ENCODE measurements around the gene PACSIN1.
A peak's percentile ranks its signal among the peaks of the same experiment; 100 is the strongest.

Gene PACSIN1

GRCh38 chr6:34514593-34515472, 49.0 kb downstream of the PACSIN1 start:
- DNase-seq (ENCODE audit: low read depth), result no peak

GRCh38 chr6:34515473-34516387, 49.9 kb downstream of the PACSIN1 start:
- no peak for DNase-seq (ENCODE audit: low read depth)

DNA sequence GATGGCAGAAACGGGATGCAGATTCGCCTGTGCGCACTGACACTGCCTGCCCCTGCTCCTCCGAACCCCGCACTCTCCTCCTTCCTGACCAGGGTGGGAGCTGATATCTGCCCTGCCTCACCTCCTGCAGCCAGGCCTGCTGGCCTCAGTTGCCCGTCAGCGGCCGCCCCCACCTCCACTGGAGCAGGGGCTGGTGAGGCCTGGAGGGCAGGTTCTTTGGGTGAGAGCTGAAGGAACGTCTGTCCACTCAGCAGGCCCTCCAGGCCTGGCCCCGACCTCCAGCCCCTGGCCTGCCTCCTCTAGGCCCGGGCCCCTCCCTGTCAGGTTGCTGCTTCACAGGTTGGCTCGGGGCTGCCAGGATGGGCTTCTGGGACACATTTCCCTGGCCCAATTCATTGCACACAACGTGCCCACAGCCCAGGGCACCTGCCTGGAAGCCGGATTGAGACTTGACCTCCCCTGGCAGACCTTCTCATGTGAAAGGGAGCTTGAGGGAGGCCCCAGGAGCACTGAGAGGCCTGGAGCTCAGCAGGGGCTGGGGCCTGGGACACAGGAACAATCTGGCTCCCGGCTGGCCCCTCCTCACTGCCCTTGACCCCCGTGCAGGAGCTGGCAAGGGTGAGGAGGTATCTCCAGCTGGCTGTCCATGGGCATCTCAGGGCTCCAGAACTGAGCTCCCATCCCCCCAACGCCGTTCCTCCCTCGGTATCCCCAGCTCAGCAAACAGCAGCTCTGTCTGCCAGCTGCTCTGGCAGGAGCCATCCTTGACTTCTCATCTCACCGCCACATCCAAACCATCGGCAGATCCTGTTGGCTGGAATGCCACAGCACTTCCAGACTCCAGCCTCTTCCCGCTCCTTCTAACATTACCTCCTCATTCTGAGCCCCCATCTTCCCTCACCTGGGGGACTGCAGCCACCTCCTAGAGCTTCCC, 50.8 kb downstream of the PACSIN1 start:
- DNase-seq (ENCODE audit: low read depth), result no peak

DNA sequence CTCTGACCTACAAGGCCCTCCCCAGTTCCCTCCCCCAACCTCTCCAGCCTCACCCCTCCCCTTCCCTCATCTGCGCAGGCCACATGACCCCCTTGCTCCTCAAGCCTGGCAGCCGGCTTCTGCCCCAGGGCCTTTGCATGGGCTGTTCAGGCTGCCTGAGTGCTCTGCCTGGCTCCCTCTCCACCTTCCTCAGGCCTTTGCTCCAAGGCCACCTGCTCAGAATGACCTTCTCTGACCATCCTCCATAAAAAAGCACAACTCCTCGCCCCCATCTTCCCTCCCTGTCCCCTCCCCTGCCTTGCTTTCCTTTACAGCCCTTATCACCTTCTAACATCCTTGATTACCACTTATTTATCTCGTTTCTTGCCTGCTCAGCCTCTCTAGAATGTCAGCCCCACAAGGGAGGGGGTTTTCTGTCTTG, 51.6 kb downstream of the PACSIN1 start:
- DNase-seq (ENCODE audit: low read depth), result no peak

DNA sequence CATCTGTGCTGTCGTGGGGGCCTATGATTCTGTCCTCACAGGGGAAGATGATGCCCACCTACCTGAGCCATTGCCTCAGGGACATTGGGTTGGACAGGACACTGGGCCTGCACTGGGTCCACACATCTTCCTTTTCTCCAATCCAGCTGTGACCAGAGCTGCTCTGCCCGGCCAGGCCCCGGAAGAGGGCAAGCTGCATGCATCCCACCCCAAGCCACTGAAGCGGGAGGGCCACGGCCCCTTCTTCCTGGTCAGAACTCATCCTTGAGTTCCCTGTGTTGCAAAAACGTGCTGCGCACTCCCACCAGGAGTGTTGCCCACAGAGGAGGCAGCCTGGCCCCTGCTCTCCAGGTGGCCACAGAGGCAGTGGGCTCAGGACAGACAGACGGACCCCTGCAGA, 52.1 kb downstream of the PACSIN1 start:
- no peak for DNase-seq (ENCODE audit: low read depth)

DNA sequence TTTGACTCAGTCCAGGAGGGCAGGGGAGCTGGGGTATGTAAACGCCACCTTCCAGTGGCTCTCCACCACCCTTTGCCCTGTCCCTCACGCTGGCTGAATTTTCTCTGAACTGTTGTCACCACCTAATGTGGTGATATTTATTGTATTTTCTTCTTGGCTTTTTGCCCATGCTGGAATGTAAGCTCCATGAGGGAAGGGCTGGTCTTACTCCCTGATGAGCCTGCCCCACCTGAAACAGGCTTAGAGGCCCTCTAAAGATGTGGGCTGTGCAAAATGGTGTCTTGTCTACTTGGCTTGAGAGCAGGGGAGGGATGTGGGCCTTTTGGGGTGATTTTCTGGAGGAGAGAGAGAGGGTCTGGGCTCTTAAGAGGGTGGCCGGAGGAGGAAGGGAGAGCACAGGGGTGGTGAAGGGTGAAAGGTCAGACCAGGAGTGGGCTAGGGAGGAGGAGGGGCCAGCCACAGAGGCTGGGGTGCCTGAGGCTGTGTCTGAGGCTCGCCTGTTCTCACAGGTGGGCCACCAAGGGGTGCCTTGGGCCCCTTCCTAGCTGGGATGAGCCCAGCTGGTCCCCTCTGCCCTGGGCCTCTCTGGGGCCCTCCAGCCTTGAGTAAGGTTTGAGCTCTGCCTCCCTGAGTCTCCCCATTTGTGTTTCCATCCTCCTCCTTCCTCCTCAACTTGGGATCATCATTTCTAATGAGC, 52.9 kb downstream of the PACSIN1 start:
- no peak for DNase-seq (ENCODE audit: low read depth)

DNA sequence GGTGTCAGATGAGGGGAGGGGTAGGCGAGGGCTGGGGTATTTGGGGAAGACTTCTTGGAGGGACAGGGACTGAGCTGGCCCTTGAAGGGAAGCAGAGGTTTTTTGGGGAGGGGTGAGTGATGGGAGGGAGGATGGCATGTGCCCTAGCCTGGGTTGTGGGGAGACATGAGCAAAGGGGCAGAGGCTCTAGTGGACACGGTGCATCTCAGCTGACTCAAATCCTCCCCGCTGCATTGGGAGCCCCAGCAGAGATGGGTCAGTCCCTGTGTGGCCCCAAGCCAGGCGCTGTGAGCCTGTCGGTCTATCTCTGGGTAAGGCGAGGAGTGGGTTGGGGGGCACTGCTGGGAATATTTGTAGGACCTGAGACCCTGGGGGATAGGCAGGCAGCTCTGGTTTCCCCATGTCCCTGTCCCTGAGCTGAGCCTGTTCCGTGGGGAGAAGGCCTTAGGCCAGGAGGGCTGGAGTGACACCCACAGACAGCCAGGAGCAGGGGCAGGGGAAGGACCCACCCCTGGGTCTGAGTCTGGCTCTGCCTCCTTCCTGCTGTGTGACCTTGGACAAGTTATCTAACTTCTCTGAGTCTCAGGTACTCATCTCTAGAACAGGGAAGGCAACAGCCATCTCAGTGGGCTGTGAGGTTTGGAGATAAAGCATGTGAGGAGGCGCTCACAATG, 54.2 kb downstream of the PACSIN1 start:
- no peak for DNase-seq (ENCODE audit: low read depth)

GRCh38 chr6:34520645-34521462, 55.0 kb downstream of the PACSIN1 start:
- DNase-seq (ENCODE audit: low read depth), result no peak

GRCh38 chr6:34521463-34522285, 55.8 kb downstream of the PACSIN1 start:
- no peak for DNase-seq (ENCODE audit: low read depth)

DNA sequence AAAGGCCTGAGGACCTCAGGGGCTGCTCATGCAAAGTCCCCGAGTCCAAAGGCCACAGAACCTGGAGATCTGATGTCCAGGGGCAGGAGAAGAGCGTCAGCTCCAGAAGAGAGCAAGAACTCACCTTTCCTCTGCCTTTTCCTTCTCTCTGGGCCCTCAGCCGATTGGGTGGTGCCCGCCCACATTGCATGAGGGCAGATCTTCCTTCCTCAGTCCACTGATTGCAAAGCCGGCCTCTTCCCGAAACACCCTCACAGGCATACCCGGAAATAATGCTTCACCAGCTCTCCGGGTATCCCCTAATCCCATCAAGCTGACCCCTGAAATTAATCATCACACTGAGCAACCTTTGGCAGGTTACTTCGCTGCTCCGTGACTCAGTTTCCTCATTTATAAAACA, 56.9 kb downstream of the PACSIN1 start:
- no peak for DNase-seq (ENCODE audit: low read depth)

GRCh38 chr6:34523441-34524206, 57.7 kb downstream of the PACSIN1 start:
- no peak for DNase-seq (ENCODE audit: low read depth)

DNA sequence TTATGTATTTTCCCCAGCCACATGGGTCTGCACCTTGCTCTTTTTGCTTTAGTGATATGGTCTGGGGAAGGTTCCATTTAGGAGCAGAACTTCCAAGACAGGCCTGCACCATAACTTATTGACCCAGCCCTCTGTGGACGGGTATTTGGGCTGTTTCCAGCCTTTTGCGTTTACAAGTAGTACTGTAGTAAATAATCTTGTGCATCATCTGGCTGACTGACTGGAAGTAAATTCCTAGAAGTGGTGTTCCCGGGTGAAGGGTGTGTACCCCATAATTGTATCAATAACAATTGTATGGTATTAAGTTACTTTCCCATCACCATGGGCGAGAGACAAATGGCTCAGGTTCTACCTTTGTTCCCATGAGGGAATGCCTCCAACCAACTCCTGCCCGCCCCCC, 58.6 kb downstream of the PACSIN1 start:
- DNase-seq (ENCODE audit: low read depth), result no peak

GRCh38 chr6:34524971-34525370, 59.1 kb downstream of the PACSIN1 start:
- DNase-seq (ENCODE audit: low read depth), result no peak

- DNase-seq (ENCODE audit: low read depth), result no peak
Measured at GRCh38 chr6:34525431-34526175, 59.7 kb downstream of the PACSIN1 start.

DNA sequence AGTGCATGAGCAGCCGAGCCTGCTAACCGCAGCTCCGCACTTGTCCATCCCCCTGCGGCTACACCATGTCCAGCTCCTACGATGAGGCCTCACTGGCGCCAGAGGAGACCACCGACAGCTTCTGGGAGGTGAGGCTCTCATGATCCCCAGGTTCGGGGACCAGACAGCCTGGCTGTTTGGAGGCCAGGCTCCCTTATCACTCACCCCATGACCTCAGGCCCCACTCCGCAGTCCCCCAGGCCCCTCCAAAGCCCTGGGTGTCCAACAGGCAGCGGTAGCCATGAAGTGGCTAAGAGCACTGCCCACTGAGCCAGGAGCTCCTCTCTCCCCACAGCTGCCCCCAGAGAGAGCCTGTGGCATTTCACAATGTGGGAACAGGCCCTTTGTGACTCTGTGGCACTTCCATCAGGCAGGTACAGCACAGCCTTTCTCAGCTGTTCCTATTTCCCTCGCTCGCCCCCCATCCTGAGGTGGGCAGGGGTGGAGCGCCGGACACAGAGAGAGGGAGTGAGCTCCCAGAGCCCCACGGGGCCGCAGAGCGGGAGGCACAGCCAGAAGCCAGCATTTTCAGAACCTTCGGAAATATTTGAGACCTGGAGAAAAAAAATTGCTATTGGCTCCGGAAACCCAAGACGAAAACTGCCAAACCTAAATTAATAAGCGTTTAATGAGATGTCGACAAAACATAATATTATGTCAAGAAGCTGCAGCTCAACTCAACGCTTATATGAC, 60.5 kb downstream of the PACSIN1 start:
- DNase-seq (ENCODE audit: low read depth), result no peak

DNA sequence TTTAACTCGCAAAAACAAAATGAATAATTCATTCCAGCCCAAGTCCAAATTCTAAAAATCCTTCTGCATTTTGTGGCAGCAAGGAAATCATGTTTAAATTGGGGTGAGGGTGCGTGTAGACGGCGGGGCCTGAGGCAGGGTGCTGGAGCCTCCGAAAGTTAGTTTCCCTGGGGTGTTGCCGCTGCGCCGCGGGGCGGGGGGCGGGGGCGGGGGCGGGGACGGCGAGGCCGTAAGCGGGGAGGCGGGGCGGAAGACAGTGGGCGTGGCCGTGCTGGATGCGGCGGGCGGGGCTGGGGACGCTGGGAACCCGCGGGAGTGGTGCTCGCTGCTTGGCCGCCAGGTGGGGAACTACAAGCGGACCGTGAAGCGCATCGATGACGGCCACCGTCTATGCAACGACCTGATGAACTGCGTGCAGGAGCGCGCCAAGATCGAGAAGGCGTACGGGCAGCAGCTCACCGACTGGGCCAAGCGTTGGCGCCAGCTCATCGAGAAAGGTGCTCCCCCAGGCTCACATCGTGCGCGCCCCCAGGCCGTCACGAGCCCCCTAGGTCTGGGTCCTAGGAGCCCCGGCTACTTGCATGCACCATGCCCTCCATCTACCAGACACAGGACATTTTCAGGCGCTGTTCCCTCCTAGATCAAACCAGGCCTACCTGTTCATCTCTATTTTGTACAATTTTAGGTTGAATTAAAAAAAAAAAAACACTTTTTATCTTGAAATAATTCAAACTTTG, 61.3 kb downstream of the PACSIN1 start:
- peak; percentile 95 for DNase-seq (ENCODE audit: low read depth)
